GM12891 (cell line): ENCODE data around the gene NEDD4L.

ENCODE experiments used
- POLR2A ChIP-seq: IDR thresholded peaks from 2 replicates; pipeline ENCODE4 v1.6.1; 2011; ENCODE audit warnings: low read depth, low read length, control low read depth
- POLR2AphosphoS5 ChIP-seq: IDR thresholded peaks from 2 replicates; pipeline ENCODE4 v1.6.1; 2011; ENCODE audit warnings: low read depth, low read length, control low read depth
- POU2F2 ChIP-seq: IDR thresholded peaks from 2 replicates; pipeline ENCODE4 v1.6.1; 2011; ENCODE audit warnings: low read depth, mild to moderate bottlenecking, control low read depth, low read length, moderate library complexity
- SPI1 ChIP-seq: IDR thresholded peaks from 2 replicates; pipeline ENCODE4 v1.6.1; 2011; ENCODE audit warnings: low read depth, low read length, control low read depth
- TAF1 ChIP-seq: IDR thresholded peaks from 2 replicates; pipeline ENCODE4 v1.6.1; 2011; ENCODE audit warnings: low read depth, low read length, control low read depth

GRCh38 chr18:58302811-58303210 is 258.8 kb downstream of the NEDD4L start:
- TF ChIP-seq TAF1 (no peak), POLR2A (no peak), POLR2AphosphoS5 (no peak), POU2F2 (no peak), SPI1 (no peak)
